Activated CD8-positive, alpha-beta memory T cell treated with anti-CD3 and anti-CD28 coated beads for 4 hours (primary cell): ENCODE results near the gene PKD2.
"Not testable (repeated sequence)": the region's sequence is repeated elsewhere in the genome, so short reads cannot be mapped to it uniquely, and the experiment has no call there.

Experiments
- DNase-seq, 2 donors: peaks; one replicate each; pipeline ENCODE4 v3.0.0-alpha.2; 2020; ENCODE audit warnings: low read depth in 2 of 2

The PKD2 gene

DNA sequence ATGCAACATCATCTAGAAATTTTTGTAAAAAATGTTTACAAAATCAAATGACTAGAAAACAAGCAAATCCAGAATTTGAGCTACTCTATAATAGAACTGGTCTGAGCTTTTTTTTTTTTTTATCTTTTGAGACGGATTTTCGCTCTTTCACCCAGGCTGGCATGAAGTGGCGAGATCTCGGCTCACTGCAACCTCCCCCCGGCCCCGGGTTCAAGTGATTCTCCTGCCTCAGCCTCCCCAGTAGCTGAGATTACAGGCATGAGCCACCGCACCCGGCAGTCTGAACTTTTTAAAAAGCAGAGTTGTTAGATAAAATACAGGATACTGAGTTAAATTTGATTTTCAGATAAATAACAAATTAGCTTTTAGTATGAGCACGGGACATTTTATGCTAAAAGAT is 20.9 kb upstream of the PKD2 start:
- DNase-seq, result no peak

DNA sequence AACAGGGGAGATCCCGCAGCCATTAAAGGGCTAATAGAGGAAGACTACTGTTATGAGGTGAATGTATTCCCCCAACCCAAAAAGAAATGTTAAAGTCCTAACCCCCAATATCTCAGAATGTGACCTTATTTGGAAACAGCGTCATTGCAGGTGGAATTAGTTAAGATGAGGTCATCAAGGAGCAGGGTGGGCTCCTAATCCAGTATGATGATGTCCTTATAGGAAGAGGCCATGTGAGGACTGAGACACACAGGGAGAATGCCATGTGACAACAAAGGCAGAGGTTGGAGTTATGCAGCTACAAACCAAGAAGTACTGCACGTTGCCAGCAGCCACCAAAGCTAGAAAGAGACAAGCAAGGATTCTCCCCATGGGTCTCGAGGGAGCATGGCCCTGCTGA is 17.7 kb upstream of the PKD2 start:
- no peak for DNase-seq

GRCh38 chr4:87995435-87995834 is 12.0 kb upstream of the PKD2 start:
- no peak for DNase-seq

DNA sequence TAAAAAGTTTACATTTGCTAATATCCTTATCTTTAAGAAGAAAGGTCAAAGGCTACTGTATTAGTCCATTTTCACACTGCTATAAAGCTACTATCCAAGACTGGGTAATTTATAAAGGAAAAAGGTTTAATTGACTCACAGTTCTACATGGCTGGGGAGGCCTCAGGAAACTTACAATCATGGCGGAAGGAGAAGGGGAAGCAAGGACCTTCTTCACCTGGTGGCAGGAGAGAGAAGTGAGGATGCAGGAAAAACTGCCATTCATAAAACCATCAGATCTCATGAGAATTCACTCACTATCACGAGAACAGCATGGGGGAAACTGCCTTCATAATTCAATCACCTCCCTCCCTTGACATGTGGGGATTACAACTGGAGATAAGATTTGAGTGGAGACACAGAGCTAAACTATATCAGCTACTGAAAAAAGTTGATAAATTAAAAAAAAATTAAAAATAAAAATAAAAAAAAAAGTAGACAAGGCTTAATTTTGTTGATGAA is 8.2 kb upstream of the PKD2 start:
- DNase-seq, result not testable (repeated sequence)

GRCh38 chr4:88001871-88002270 is 5.6 kb upstream of the PKD2 start:
- no peak for DNase-seq

DNA sequence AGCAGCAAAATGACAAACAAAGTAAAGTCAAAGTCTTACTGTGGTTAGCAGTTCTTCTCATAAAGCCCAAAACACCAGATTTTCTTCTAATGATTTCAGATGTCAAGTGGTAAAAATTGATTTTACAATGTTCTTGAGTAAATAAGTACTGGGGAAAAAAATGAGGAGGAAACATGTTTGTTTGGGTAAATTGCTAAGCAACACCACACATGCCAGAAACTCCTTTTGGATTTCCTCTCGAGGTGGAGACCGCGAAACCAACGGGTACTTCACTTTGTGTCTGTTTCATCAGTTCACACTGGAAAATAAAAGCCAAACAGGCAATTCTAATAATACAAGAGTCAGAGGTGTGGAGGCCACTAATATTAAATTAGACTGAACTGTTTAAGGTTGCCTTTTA is 4.6 kb upstream of the PKD2 start:
- DNase-seq, result no peak

GRCh38 chr4:88003261-88003660 is 4.2 kb upstream of the PKD2 start:
- no peak for DNase-seq

DNA sequence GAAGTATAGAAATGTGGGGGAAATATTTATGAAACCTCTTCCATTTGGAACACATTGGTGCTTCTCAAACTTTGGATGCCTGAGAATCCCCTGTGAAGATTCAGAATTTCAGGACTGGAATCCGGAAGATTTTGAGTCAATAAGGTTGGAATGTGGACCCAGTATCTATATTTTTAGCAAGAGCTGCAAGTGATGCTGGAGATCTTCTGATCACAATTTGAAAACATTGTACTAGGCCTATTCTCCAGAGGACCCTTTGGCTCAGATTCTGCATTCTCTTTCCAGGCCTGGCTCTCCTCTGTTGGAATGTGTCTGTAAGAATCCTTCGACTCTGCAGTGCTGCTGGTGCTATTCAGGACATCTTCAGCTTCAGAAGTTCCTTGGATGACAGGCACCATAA is 2.4 kb upstream of the PKD2 start:
- no peak for DNase-seq

GRCh38 chr4:88005946-88006345 is 1.5 kb upstream of the PKD2 start:
- no peak for DNase-seq

DNA sequence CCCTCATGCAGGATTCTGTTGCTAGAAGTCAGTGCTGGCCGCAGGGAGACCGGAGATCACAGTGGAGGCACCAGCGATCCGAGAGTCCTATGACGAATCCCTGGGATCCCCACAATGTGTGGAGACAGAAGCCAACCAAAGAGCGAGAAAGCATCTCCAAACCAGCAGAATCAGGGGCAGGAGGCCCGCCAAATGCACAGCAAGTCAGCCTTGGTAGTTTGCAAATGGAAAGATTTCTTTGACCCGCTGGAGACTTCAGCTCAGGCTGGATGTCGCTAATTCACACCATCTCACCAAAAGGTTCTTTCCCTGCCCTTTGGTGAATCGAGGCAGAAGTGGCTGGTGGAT is 505 bp upstream of the PKD2 start:
- DNase-seq, result no peak

DNA sequence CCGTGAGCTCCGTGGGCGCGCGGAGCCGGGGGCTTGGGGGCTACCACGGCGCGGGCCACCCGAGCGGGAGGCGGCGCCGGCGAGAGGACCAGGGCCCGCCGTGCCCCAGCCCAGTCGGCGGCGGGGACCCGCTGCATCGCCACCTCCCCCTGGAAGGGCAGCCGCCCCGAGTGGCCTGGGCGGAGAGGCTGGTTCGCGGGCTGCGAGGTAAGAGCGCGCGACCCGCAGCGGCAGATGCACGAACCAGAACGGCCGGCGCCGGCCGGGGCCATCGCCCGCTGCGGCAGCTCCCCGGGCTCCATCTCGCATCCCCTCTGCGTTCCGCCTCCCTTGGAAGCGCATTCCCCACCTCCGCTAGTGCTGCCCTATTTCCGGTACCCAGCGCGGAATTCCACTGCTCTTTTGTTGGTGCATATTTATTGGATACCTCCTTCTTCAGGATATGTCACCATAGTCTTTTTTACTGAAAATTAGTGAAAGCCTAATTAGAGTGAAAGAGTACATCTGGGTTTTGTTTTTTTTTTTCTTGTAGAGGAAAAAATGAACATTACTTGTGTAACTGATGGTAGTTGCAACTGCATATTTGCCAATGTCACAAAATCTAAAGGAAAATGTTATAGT is 797 bp downstream of the PKD2 start:
- DNase-seq, result no peak

DNA sequence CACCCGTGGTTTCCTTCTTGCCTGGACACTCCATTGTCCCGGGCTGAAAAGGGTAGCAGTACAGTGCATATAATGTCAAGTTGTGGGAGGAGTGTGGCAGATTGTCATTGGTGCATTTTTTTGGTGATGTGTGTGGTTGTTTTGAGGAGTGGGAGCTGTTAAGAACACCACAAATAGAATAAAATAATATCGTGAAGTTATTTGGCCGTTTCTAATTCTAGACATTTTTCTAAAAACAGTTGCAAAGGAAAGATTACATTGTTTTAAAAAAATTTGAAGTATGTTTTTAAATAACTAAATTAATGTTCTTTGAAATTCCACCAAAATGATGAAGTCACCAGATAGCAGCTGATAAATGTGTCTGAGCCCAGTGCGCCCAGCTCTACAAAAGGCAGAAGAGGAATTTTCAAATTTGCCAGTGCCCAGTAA is 1.3 kb downstream of the PKD2 start:
- DNase-seq, result no peak

DNA sequence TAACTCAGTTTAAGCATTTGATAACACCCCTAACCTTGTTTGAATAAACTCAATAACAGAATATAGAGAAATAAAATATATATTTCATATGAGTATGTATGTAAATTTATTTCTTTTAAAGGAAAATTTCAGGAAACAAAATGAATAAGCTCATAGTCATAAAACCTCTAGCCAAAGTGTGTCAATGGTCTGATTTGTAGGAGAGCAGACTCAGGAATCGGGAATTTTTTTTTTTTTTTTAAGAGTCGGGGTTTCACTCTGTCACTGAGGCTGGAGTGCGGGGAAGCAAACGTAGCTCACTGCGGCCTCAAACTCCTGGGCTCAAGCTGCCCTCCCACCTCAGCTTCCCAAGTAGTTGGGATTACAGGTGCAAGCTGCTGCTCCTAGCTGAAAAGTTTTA is 2.4 kb downstream of the PKD2 start:
- no peak for DNase-seq

DNA sequence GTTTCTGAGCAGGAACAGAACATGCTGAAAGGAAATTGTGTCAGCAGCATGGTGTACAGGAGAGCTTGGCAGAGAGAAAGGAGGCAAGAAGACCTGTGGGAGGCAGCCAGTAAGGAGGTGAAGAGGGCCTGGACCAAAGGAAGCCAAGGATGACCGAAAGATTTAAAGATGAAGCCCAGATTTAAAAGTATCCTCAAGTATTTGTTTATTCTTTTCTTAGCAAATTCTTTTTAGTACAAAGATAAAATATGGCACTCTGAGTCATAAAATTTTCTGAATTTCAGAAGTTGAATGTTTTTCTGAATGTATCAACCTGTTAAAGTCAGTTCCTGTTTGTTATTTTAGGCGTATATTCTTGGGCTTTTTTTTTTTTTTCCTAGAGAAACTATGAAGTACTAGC is 3.5 kb downstream of the PKD2 start:
- no peak for DNase-seq

DNA sequence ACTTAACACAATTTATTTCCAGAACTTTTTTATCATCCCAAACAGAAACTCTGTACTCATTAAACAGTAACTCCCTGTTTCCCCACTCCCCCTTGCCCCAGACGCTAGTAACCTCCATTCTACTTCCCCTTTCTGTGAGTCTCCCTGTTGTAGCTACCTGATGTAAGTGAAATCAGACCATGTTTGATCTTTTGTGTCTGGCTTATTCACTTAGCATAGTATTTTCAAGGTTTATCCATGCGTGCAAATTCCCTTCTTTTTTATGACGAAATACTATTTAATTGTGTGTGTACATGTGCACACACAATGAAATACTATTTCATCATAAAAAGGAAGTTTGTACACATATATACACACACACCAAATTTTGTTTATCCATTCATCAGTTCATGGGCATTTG is 5.2 kb downstream of the PKD2 start:
- no peak for DNase-seq

- no peak for DNase-seq
Observed at GRCh38 chr4:88014386-88014905, 7.0 kb downstream of the PKD2 start.

GRCh38 chr4:88015659-88016295 is 8.3 kb downstream of the PKD2 start:
- no peak for DNase-seq

DNA sequence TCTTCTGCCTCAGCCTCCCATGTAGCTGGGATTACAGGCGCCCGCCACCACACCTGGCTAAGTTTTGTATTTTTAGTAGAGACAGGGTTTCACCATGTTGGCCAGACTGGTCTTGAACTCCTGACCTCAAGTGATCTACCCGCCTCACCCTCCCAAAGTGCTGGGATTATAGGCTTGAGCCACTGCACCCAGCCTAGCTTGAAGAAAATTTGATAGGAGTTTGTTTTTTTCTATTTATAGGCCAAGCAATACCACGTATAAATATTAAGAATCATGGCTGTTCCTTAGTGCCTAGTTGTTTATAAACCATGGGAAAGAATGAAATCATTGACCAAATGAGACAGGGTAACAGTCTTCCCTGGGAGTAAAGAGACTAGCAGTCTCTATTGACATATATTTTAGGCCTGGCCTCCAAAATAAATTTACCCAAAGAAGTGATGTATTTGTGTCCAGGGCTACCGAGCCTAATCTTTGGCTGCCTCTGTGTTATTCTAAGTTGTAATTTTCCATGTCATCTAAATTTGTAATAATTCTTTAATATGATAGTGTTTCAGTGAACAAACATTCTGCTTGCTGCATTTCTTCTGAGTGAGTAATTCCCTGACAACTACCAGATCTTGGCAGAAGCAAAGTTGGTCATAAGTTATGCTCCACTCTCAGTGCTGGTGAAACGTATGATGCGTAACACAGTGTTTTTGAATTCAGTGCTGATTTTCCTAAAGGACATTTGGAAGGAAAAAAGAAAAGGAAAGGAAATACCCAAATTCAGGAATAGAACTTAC is 10.3 kb downstream of the PKD2 start:
- DNase-seq, result no peak

DNA sequence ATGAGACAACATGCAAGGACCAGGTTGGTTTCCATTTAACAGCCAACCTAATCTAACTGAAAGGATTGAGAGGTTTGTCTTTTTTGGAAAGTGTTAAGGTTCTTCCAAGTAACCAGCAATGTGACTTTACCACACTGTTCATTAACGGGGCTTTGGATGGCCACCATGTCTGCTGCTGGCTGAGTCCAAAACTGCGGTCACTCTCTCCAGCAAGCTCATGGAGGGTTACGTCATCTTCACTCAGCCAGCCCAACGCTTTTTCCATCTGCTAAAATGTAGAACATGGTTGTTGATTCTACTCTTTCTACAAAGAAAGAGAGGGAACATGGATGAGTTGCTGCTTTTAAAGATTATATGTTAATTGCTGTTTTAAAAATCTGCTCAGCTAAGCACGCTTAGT is 11.0 kb downstream of the PKD2 start:
- no peak for DNase-seq

DNA sequence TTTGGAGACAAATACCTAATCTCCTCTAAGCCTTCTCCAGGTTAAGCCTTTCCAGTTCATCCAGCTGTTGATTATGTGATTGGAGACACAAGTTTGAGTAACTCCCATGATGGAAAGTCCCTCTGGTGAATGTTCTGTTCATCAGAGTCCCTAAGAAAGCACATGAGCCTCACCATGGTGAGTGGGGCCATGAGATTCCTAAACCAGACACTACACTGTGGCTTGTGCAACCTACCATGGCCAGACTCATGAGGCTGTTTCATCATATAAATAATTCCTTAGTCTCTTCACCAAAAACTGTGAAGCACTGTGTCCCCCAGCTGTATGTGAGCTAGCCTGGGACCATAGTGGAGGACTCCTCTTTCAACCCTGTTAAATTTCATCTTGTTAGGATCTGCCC is 14.4 kb downstream of the PKD2 start:
- DNase-seq, result no peak

DNA sequence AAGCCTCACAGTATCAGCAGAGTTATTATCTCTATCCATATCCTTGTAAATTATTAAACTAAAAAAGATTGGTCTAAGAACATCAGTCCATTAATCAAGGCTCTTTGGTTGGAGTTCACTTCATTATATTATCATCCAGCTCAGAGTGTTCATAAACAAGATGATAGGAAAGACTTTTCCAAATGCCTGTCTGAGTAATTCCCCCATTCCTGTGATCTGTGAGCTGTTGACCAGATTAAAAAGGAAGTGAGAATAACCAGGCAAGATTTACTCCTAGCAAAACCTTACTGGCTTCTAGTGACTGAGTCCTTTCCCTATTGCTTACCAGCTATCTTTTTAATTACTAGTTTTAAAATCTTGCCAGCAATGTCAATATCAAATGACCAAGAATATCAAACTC is 14.9 kb downstream of the PKD2 start:
- no peak for DNase-seq

DNA sequence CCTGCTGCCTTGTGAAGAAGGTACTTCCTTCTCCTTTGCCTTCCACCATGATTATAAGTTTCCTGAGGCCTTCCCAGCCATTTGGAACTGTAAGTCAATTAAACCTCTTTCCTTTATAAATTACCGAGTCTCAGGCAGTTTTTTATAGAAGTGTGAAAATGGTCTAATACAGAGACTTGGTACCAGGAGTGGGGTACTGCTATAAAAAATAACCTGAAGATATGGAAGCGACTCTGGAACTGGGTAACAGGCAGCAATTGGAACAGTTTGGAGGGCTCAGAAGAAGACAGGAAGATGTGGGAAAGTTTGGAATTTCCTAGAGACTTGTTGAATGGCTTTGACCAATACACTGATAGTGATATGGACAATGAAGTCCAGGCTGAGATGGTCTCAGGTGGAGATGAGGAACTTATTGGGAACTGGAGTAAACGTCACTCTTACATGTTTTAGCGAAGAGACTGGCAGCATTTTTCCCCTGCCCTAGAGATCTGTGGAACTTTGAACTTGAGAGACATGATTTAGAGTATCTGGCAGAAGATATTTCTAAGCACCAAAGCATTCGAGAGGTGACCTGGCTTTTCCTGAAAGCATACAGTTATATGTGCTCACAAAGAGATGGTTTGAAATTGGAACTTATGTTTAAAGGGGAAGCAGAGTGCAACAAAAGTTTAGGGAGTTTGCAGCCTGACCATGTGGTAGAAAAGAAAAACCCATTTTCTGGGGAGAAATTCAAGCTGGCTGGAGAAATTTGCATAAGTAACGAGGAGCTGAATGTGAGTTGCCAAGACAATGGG is 18.6 kb downstream of the PKD2 start:
- DNase-seq, result not testable (repeated sequence)
